Activated T-helper 1 cell treated with Interleukin-2 at 50 U/mL for 16 hours (primary cell): ENCODE data around the gene IBA57.

Experiments
- DNase-seq: peaks from one replicate; pipeline ENCODE4 v3.0.0-alpha.2; 2020; ENCODE audit warnings: low read depth

IBA57 gene

GRCh38 chr1:228156941-228157728, 8.5 kb upstream of the IBA57 start:
- no peak for DNase-seq

GRCh38 chr1:228157729-228158126, 7.9 kb upstream of the IBA57 start:
- no peak for DNase-seq

GRCh38 chr1:228158151-228159007, 7.2 kb upstream of the IBA57 start:
- DNase-seq: no peak

- DNase-seq: no peak
Observed at GRCh38 chr1:228159008-228159665, 6.5 kb upstream of the IBA57 start.

- DNase-seq: no peak
Observed at GRCh38 chr1:228160201-228160761, 5.3 kb upstream of the IBA57 start.

- no peak for DNase-seq
Observed at GRCh38 chr1:228161362-228161761, 4.2 kb upstream of the IBA57 start.

GRCh38 chr1:228161866-228162265, 3.7 kb upstream of the IBA57 start:
- no peak for DNase-seq

- no peak for DNase-seq
Observed at GRCh38 chr1:228162286-228163006, 3.2 kb upstream of the IBA57 start.

GRCh38 chr1:228163007-228163753, 2.4 kb upstream of the IBA57 start:
- DNase-seq: no peak

- DNase-seq: no peak
Observed at GRCh38 chr1:228163776-228164519, 1.7 kb upstream of the IBA57 start.

- no peak for DNase-seq
Observed at GRCh38 chr1:228164561-228165371, 838 bp upstream of the IBA57 start.

GRCh38 chr1:228166170-228166936, 749 bp downstream of the IBA57 start:
- DNase-seq: no peak

GRCh38 chr1:228168563-228169270, 3.1 kb downstream of the IBA57 start:
- DNase-seq: no peak

GRCh38 chr1:228169345-228169744, 3.7 kb downstream of the IBA57 start:
- no peak for DNase-seq

GRCh38 chr1:228170666-228171065, 5.1 kb downstream of the IBA57 start:
- DNase-seq: no peak

- DNase-seq: no peak
Observed at GRCh38 chr1:228171221-228171891, 5.8 kb downstream of the IBA57 start.
